Fibroblast of peridontal ligament (primary cell): ENCODE measurements around the gene STPG3.
A peak's percentile ranks its signal among the peaks of the same experiment; 100 is the strongest.

Experiments used
- DNase-seq: peaks from one replicate; pipeline ENCODE4 v3.0.0-alpha.2; 2010; ENCODE audit errors: extremely low read depth

The STPG3 gene

GRCh38 chr9:137265496-137266161, 14.5 kb downstream of the STPG3 start:
- no peak for DNase-seq

- no peak for DNase-seq
Observed at GRCh38 chr9:137266162-137266527, 15.1 kb downstream of the STPG3 start.

GRCh38 chr9:137266585-137267453, 15.7 kb downstream of the STPG3 start:
- no peak for DNase-seq

- no peak for DNase-seq
Observed at GRCh38 chr9:137267933-137268355, 16.9 kb downstream of the STPG3 start.

GRCh38 chr9:137268538-137269201, 17.6 kb downstream of the STPG3 start:
- no peak for DNase-seq

GRCh38 chr9:137269231-137269772, 18.2 kb downstream of the STPG3 start:
- peak; percentile 41 for DNase-seq

GRCh38 chr9:137270929-137271695, 20.0 kb downstream of the STPG3 start:
- DNase-seq, result no peak

- DNase-seq, result no peak
Observed at GRCh38 chr9:137271696-137272076, 20.6 kb downstream of the STPG3 start.

GRCh38 chr9:137272241-137273094, 21.4 kb downstream of the STPG3 start:
- no peak for DNase-seq

- no peak for DNase-seq
Observed at GRCh38 chr9:137273095-137273490, 22.0 kb downstream of the STPG3 start.

GRCh38 chr9:137273611-137274320, 22.7 kb downstream of the STPG3 start:
- no peak for DNase-seq

GRCh38 chr9:137275203-137275587, 24.1 kb downstream of the STPG3 start:
- DNase-seq, result no peak

- no peak for DNase-seq
Observed at GRCh38 chr9:137275588-137276472, 24.7 kb downstream of the STPG3 start.

- DNase-seq, result peak; percentile 29
Observed at GRCh38 chr9:137276473-137277328, 25.6 kb downstream of the STPG3 start.

GRCh38 chr9:137277329-137278041, 26.4 kb downstream of the STPG3 start, which contains the start of gene TOR4A:
TOR4A (plus strand) TSS chr9:137277726; CDS start chr9:137278690, 964 bp downstream.
- no peak for DNase-seq

GRCh38 chr9:137278061-137278701, 27.1 kb downstream of the STPG3 start:
- no peak for DNase-seq
